IPS-11a (cell line): Measurements from ENCODE around the gene APOA4.
"Not testable (repeated sequence)": the region's sequence is repeated elsewhere in the genome, so short reads cannot be mapped to it uniquely, and the experiment has no call there.

Experiments
- H3K4me3 ChIP-seq: one replicate; pipeline ENCODE4 v1.5.1; 2013; ENCODE audit warnings: low read depth, low read length, control low read depth

Gene APOA4

DNA sequence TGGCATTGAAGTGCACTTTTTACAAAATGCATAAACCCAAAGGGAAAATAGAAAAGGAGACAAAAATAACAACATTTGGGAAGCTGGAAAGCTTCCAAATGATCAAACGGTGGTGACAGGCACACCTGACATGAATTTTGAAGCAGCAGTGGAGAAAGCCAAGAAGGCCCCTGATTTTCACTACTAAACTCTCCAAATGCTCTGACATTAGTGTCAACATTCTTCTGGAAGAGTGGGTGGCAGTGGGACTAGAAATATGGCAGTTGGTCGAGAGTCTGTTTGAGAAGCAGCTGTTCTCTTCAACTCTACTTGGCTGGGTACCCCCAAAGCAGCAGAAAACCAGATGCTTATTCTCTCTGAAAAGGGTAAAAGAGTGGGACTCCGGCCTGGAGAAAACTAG, 19.1 kb downstream of the APOA4 start:
- no peak overlapping the region for H3K4me3 ChIP-seq

- not testable (repeated sequence) for H3K4me3 ChIP-seq
These were observed 21.4 kb downstream of the APOA4 start for GRCh38 chr11:116801662-116802061.

DNA sequence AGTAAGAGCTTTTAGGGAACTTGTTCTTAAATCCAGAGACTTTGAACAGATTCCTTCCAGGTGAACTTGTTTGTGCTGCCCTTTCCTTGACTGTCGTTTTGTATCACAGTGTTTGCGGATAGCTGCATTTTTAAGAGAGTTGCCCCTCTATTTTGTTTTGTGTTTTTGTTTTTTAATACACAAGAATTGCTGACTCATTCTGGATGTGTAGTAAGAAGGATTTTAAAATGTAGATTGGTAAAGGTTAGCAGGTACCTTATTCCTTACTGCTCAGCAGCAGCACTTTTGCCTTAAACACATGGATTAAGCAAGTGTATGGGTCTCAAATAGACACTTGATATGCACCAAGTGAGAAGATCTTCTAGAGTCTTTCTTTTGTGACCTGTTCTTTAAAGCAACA, 22.5 kb downstream of the APOA4 start:
- no peak overlapping the region for H3K4me3 ChIP-seq

DNA sequence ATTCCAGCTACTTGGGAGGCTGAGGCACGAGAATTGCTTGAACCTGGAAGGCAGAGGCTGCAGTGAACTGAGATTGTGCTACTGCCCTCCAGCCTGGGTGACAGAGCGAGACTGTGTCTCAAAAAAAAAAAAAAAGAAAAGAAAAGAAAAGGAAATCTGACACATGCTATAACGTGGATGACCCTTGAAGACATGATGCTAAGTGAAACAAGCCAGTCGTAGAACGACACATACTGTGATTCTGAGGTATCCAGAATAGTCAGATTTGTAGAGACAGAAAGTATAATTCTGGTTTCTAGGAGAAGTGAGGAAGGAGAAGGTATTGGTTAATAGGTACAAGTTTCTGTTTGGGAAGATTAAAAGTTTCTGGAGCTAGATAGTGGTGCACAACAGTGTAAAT, 24.7 kb downstream of the APOA4 start:
- H3K4me3 ChIP-seq: no peak overlapping the region

- H3K4me3 ChIP-seq: no peak overlapping the region
These were observed 25.3 kb downstream of the APOA4 start for GRCh38 chr11:116797816-116798215.

- H3K4me3 ChIP-seq: no peak overlapping the region
These were observed 26.6 kb downstream of the APOA4 start for GRCh38 chr11:116796548-116796947.

DNA sequence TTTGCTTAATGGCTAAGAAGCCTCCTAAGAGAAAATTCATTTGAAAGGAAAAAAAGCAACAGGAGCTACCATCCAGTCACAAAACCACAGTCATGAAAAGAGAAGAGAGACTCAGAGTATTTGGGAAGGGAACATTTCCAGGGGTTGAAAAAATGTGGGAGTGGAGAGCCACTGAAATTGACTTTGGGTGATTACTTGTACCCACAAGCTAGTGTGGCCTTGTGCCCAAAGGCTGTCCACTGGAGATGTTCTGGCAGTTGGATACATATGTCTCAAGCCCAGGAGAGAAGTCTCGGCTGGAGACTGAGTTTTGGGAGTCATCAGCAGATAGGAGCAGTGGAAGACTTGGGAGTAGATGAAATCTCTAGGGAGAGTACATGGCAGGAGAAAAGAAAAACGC, 28.3 kb downstream of the APOA4 start:
- H3K4me3 ChIP-seq: no peak overlapping the region

- no peak overlapping the region for H3K4me3 ChIP-seq
These were observed 29.4 kb downstream of the APOA4 start for GRCh38 chr11:116793772-116794097.

DNA sequence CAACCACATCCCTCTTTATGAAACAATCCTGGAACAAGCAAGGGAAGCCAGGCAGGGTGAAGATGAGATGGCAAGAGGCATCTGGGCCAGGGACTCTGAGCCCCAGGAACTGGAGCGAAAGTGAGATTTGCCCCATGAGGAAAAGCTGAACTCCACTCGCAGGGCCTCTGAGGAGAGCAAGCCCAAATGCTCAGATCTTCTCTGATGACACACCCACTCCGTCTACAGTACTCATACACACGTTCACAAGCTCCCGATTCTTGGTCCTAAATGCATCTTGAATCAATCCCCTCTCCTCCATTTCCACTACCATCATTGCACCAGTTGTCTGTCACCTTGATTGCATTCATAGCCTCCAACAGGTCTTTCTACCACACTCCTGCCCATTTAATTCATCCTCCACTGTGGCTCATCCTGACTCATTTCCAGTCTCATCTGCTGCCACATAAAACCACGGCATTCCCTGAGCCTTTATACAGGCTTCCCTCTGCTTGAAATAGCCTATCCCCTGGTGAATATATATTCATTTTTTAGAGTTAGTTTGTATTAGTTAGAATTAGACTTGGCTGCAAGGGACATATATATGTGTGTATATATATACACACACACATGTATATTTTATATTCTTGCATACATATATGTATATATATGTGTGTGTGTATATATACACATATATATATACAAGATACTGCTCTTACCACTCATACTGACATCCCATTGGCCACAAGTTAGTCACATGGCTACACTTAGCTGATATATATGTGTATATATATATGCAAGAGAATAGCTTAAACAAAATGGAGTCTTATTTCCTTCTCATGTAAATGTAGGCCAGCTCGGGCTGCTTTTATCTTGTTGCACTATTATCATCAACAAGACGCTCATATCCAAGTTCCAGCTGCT, 30.0 kb downstream of the APOA4 start:
- H3K4me3 ChIP-seq: no peak overlapping the region

- no peak overlapping the region for H3K4me3 ChIP-seq
These were observed 30.8 kb downstream of the APOA4 start for GRCh38 chr11:116792144-116792868.

GRCh38 chr11:116791813-116792143, 31.3 kb downstream of the APOA4 start, which contains the start of gene APOA5:
Gene APOA5, minus strand, starts transcription at chr11:116791879. Its CDS starts 19 bp downstream, at chr11:116791860.
- H3K4me3 ChIP-seq: no peak within 1 kb of the TSS

DNA sequence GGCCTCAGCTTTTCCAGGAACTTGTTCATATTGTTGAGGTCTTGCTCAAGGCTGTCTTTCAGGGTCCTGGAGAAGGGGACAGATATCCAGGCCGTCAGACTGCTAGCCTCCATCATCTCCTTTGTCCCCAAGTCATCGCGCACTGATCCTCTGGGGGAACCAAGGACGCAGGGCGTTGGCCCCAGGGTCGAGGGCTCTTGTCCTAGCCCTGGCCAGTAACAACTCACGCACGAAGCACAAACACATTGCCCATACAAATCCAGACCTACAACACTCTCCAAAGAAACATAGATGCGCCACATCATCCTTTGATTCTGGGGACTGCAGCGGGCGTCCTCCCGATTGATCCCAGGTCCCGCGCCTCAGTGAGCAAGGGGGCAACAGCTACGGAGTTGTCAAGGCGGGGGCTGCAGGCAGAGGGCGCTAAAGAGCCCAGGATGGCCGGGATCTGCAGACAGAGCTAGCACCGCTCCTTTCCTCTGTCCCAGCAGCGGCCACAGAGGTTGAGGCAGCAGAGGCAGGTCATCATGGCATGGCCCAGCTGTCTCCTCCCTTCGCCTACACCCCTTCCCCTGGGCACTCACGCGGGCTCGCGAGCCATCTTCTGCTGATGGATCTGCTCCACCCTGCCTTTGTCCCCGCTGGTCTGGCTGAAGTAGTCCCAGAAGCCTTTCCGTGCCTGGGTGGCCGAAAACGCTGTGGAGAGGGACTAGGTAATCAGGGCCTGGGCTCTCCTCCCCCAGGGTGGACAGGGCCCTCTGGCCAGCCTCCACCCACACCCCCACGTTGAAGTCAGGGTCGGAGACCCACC, 31.9 kb downstream of the APOA4 start:
- H3K4me3 ChIP-seq: no peak overlapping the region

- H3K4me3 ChIP-seq: no peak overlapping the region
These were observed 32.7 kb downstream of the APOA4 start for GRCh38 chr11:116790167-116791001.

DNA sequence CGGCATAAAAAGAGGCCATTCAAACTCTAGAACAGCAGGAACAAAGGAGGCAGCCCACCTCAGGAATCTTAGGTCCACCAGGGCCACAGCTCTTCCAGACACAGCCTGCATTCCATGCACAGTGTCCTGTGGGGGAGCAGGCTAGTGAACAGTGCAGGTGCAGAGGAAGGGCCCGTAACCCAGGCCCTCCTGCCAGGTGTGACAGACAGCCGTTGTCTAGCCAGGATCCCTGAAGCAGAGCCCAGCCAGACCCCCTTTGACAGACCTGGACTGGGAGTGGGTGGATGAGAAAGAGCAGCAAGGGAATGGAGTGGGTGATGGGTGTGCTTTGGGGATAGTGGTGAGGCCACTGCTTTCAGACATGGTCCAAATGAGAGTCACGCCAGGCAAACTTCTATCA, 34.1 kb downstream of the APOA4 start:
- H3K4me3 ChIP-seq: no peak overlapping the region

- peak overlapping the region; percentile 83 for H3K4me3 ChIP-seq
These were observed 34.6 kb downstream of the APOA4 start for GRCh38 chr11:116788534-116788933.

GRCh38 chr11:116787786-116788486, 35.2 kb downstream of the APOA4 start, which contains the start of gene ZPR1:
Gene ZPR1, minus strand, starts transcription at chr11:116788023. Its CDS starts 33 bp downstream, at chr11:116787990.
- peak within 1 kb of the TSS; percentile 83 for H3K4me3 ChIP-seq

GRCh38 chr11:116787436-116787785, 35.7 kb downstream of the APOA4 start:
- peak overlapping the region; percentile 83 for H3K4me3 ChIP-seq

GRCh38 chr11:116786966-116787365, 36.1 kb downstream of the APOA4 start:
- peak overlapping the region; percentile 83 for H3K4me3 ChIP-seq

DNA sequence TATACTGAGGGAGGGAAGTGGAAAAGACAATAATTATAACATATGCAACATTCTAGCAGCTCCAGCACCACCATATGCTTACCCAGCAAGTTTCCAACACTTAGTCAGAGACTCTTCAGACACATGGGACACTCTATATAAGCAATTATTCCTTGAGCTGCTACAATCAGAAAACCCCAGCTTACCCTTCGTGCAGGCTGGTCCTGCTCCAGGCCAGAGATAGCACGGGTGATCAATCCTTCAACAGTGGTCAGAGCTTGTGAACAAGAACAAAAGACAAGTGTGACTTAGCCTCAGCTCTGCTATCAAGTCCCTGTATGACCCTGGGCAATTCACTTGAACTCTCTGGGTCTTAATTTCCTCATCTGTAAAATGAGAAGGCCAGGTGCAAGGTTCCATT, 36.8 kb downstream of the APOA4 start:
- no peak overlapping the region for H3K4me3 ChIP-seq

- no peak overlapping the region for H3K4me3 ChIP-seq
These were observed 40.4 kb downstream of the APOA4 start for GRCh38 chr11:116782728-116783127.
